Liver (tissue), 9 donors: Measurements from ENCODE around the gene RNLS. TPM values are rescaled to one million over a fixed set of nuclear protein-coding genes. Genes with fewer than 3 reads are reported as not detected.

Experiments used
- DNase-seq: peaks from one replicate; pipeline ENCODE4 v3.0.0-alpha.2; 2017; ENCODE audit warnings: low spot score
- H3K27ac ChIP-seq, 2 donors: one replicate each; pipeline ENCODE4 v1.7.0; 2013; ENCODE audit warnings: inconsistent platforms in 2 of 2, low read length in 2 of 2, control low read depth in 1 of 2, low read depth in 1 of 2, mild to moderate bottlenecking in 1 of 2
- H3K27me3 ChIP-seq, 4 donors: one replicate each; pipeline versions ENCODE4 v1.6.1 to v1.7.0; 2013; ENCODE audit warnings: low read length in 3 of 4, inconsistent platforms in 1 of 4, mild to moderate bottlenecking in 1 of 4, moderate library complexity in 1 of 4; ENCODE audit not compliant: control insufficient read depth in 4 of 4, insufficient read depth in 4 of 4
- H3K36me3 ChIP-seq, 4 donors: one replicate each; pipeline versions ENCODE4 v1.6.1 to v1.7.0; 2013; ENCODE audit warnings: low read length in 3 of 4, mild to moderate bottlenecking in 3 of 4, low read depth in 1 of 4, moderate library complexity in 1 of 4; ENCODE audit not compliant: control insufficient read depth in 4 of 4, insufficient read depth in 3 of 4
- H3K4me1 ChIP-seq, 4 donors: one replicate each; pipeline versions ENCODE4 v1.6.1 to v1.7.0; 2013; ENCODE audit warnings: low read length in 3 of 4, mild to moderate bottlenecking in 3 of 4, moderate library complexity in 1 of 4; ENCODE audit not compliant: control insufficient read depth in 4 of 4, insufficient read depth in 4 of 4
- H3K4me3 ChIP-seq, 3 donors: one replicate each; pipeline versions ENCODE4 v1.6.1 to v1.7.0; 2013; ENCODE audit warnings: low read length in 3 of 3, control low read depth in 1 of 3, low read depth in 1 of 3, mild to moderate bottlenecking in 1 of 3
- H3K9ac ChIP-seq, 2 donors: one replicate each; pipeline ENCODE4 v1.7.0; 2013; ENCODE audit warnings: low read length in 2 of 2, mild to moderate bottlenecking in 2 of 2, moderate library complexity in 2 of 2, control low read depth in 1 of 2, low read depth in 1 of 2
- H3K9me3 ChIP-seq, 4 donors: one replicate each; pipeline versions ENCODE4 v1.6.1 to v1.7.0; 2013; ENCODE audit warnings: low read length in 3 of 4; ENCODE audit not compliant: control insufficient read depth in 4 of 4
- EGR1 ChIP-seq, 2 donors: IDR thresholded peaks; 2 replicates each; pipeline ENCODE4 v1.6.1; 2016 to 2018; ENCODE audit warnings: antibody characterized with exemption in 2 of 2, low read depth in 2 of 2
- FOXA1 ChIP-seq: IDR thresholded peaks from 2 replicates; pipeline ENCODE4 v1.6.1; 2016; ENCODE audit warnings: antibody characterized with exemption
- FOXA2 ChIP-seq: IDR thresholded peaks from 2 replicates; pipeline ENCODE4 v1.6.1; 2016; ENCODE audit warnings: antibody characterized with exemption
- GABPA ChIP-seq, 2 donors: IDR thresholded peaks in 1 of 2; conservative IDR thresholded peaks in 1 of 2; 2 replicates each; pipeline ENCODE4 v1.6.1; 2016; ENCODE audit warnings: antibody characterized with exemption in 2 of 2, mild to moderate bottlenecking in 1 of 2, moderate library complexity in 1 of 2
- HNF4A ChIP-seq, 2 donors: conservative IDR thresholded peaks; 2 replicates each; pipeline ENCODE4 v1.6.1; 2016; ENCODE audit warnings: antibody characterized with exemption in 2 of 2, mild to moderate bottlenecking in 2 of 2
- HNF4G ChIP-seq: IDR thresholded peaks from 2 replicates; pipeline ENCODE4 v1.6.1; 2016; ENCODE audit warnings: antibody characterized with exemption
- JUND ChIP-seq, 2 donors: IDR thresholded peaks; 2 replicates each; pipeline ENCODE4 v1.6.1; 2016; ENCODE audit warnings: antibody characterized with exemption in 2 of 2
- NR2F2 ChIP-seq: IDR thresholded peaks from 2 replicates; pipeline ENCODE4 v1.6.1; 2016; ENCODE audit warnings: antibody characterized with exemption
- RAD21 ChIP-seq, 2 donors: IDR thresholded peaks; 2 replicates each; pipeline ENCODE4 v1.6.1; 2016; ENCODE audit warnings: antibody characterized with exemption in 2 of 2, mild to moderate bottlenecking in 2 of 2
- RXRA ChIP-seq, 2 donors: IDR thresholded peaks; 2 replicates each; pipeline ENCODE4 v1.6.1; 2017 to 2018; ENCODE audit warnings: antibody characterized with exemption in 2 of 2, mild to moderate bottlenecking in 1 of 2
- SP1 ChIP-seq: IDR thresholded peaks from 2 replicates; pipeline ENCODE4 v1.6.1; 2018; ENCODE audit warnings: antibody characterized with exemption, mild to moderate bottlenecking
- TAF1 ChIP-seq: conservative IDR thresholded peaks from 2 replicates; pipeline ENCODE4 v1.6.1; 2016; ENCODE audit warnings: antibody characterized with exemption, mild to moderate bottlenecking
- YY1 ChIP-seq: IDR thresholded peaks from 2 replicates; pipeline ENCODE4 v1.6.1; 2016; ENCODE audit warnings: antibody characterized with exemption, mild to moderate bottlenecking
- WGBS: extraction: QIAGEN DNeasy Blood & Tissue Kit; methylation state at CpG from one replicate; pipeline ENCODE4 v1.1.7; 2013; 5-methylcytosine and 5-hydroxymethylcytosine counted together
- polyA plus RNA-seq, 2 donors: library from polyadenylated mRNA; stranded (reverse) in 1 of 2; unstranded in 1 of 2; fragments of 200-250 nt in 1 of 2; fragments of >200 nt in 1 of 2; fragmentation: Nextera tagmentation in 1 of 2; extraction: Ambion mirVana in 1 of 2; gene quantifications; one replicate each; pipeline versions ENCODE4 v1.2.1 to v1.2.3, GENCODE V29; 2013 to 2015
- total RNA-seq, 2 donors: library from RNA; depleted of rRNA; stranded (reverse); fragments of >200 nt; gene quantifications; one replicate each; pipeline ENCODE4 v1.2.3, GENCODE V29; 2014
- TF ChIP-seq, protein P1 (sequence below): IDR thresholded peaks from 2 replicates; pipeline ENCODE4 v1.6.1; 2016; ENCODE audit warnings: antibody characterized with exemption
- TF ChIP-seq, protein P2 (sequence below): IDR thresholded peaks from 2 replicates; pipeline ENCODE4 v1.6.1; 2016; ENCODE audit warnings: antibody characterized with exemption
- TF ChIP-seq, protein P3 (sequence below): fragments of 150-350 bp; IDR thresholded peaks from 2 replicates; pipeline ENCODE4 v1.5.1; 2017; ENCODE audit warnings: improper control_type of control experiment, low read depth, low read length; ENCODE audit not compliant: missing input control
- TF ChIP-seq, protein P4 (sequence below): IDR thresholded peaks from 2 replicates; pipeline ENCODE4 v1.6.1; 2016; ENCODE audit warnings: antibody characterized with exemption, mild to moderate bottlenecking
- TF ChIP-seq, protein P5 (sequence below): IDR thresholded peaks from 2 replicates; pipeline ENCODE4 v1.6.1; 2016; ENCODE audit warnings: antibody characterized with exemption
- donor health status: healthy.
- donor health status: healthy.
- donor health status: healthy.
- donor health status: healthy.
- donor health status: healthy.

Gene RNLS
- total and polyA plus RNA-seq, 4 donors = 4.1 to 12.4 (median 7.5) TPM

DNA sequence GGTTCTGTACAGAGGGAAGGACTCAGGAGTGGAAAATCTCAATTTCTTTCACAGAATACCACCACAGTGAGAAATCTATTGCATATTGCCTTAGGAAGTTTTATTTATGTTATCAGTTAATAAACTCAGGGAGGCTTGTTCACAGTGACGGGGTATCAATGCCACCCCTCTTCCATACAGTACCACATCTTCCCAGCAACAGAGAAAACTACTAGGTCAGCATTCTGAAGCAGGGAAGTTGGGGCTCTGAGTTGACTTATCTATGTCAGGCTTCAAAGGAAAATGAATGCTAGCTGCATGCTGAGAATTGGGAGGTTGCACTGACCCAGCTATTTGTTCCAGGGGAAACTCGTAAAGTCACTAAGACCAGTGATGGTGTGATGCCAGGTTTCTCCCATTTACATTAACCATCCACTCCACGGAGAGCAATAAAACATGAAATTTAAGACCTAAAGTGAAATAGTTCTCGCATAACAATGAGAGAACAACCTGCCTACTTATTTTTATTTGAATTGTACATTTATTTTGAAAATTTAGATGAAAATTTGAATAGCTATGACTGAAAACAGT lies 266.7 kb downstream of the RNLS start:
- H3K36me3 ChIP-seq = no peaks in the 10 kb centered on the region
- peaks cover 1 to 17% (median 8%) of the 10 kb centered on the region in 4 donors for H3K9me3 ChIP-seq
- H3K4me3 ChIP-seq = no peak overlapping the region
- no peak overlapping the region for H3K9ac ChIP-seq
- no peak overlapping the region for H3K27ac ChIP-seq
- WGBS = 94% methylated on average over 4 of the region's 4 CpGs
- no peak for DNase-seq
- no peaks in the 10 kb centered on the region for H3K27me3 ChIP-seq
- TF ChIP-seq JUND (IDR thresholded peaks at IDR 0.05) = no peak
- TF ChIP-seq TAF1 = no peak
- TF ChIP-seq, protein P1, sequence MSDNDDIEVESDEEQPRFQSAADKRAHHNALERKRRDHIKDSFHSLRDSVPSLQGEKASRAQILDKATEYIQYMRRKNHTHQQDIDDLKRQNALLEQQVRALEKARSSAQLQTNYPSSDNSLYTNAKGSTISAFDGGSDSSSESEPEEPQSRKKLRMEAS = no peak
- no peak for TF ChIP-seq GABPA (IDR thresholded peaks at IDR 0.05 in 1 of 2, conservative IDR thresholded peaks at IDR 0.05 in 1 of 2)
- TF ChIP-seq, protein P2, sequence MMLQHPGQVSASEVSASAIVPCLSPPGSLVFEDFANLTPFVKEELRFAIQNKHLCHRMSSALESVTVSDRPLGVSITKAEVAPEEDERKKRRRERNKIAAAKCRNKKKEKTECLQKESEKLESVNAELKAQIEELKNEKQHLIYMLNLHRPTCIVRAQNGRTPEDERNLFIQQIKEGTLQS = no peak
- TF ChIP-seq EGR1 (IDR thresholded peaks at IDR 0.05; ENCODE audit: low read depth in 2 of 2) = no peak
- TF ChIP-seq, protein P3, sequence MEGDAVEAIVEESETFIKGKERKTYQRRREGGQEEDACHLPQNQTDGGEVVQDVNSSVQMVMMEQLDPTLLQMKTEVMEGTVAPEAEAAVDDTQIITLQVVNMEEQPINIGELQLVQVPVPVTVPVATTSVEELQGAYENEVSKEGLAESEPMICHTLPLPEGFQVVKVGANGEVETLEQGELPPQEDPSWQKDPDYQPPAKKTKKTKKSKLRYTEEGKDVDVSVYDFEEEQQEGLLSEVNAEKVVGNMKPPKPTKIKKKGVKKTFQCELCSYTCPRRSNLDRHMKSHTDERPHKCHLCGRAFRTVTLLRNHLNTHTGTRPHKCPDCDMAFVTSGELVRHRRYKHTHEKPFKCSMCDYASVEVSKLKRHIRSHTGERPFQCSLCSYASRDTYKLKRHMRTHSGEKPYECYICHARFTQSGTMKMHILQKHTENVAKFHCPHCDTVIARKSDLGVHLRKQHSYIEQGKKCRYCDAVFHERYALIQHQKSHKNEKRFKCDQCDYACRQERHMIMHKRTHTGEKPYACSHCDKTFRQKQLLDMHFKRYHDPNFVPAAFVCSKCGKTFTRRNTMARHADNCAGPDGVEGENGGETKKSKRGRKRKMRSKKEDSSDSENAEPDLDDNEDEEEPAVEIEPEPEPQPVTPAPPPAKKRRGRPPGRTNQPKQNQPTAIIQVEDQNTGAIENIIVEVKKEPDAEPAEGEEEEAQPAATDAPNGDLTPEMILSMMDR = no peak
- no peak for TF ChIP-seq FOXA2
- no peak for TF ChIP-seq YY1
- TF ChIP-seq HNF4A (conservative IDR thresholded peaks at IDR 0.05) = no peak
- no peak for TF ChIP-seq SP1
- TF ChIP-seq HNF4G = no peak
- no peak for TF ChIP-seq NR2F2
- TF ChIP-seq, protein P4, sequence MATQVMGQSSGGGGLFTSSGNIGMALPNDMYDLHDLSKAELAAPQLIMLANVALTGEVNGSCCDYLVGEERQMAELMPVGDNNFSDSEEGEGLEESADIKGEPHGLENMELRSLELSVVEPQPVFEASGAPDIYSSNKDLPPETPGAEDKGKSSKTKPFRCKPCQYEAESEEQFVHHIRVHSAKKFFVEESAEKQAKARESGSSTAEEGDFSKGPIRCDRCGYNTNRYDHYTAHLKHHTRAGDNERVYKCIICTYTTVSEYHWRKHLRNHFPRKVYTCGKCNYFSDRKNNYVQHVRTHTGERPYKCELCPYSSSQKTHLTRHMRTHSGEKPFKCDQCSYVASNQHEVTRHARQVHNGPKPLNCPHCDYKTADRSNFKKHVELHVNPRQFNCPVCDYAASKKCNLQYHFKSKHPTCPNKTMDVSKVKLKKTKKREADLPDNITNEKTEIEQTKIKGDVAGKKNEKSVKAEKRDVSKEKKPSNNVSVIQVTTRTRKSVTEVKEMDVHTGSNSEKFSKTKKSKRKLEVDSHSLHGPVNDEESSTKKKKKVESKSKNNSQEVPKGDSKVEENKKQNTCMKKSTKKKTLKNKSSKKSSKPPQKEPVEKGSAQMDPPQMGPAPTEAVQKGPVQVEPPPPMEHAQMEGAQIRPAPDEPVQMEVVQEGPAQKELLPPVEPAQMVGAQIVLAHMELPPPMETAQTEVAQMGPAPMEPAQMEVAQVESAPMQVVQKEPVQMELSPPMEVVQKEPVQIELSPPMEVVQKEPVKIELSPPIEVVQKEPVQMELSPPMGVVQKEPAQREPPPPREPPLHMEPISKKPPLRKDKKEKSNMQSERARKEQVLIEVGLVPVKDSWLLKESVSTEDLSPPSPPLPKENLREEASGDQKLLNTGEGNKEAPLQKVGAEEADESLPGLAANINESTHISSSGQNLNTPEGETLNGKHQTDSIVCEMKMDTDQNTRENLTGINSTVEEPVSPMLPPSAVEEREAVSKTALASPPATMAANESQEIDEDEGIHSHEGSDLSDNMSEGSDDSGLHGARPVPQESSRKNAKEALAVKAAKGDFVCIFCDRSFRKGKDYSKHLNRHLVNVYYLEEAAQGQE = no peak
- TF ChIP-seq FOXA1 = no peak
- TF ChIP-seq, protein P5, sequence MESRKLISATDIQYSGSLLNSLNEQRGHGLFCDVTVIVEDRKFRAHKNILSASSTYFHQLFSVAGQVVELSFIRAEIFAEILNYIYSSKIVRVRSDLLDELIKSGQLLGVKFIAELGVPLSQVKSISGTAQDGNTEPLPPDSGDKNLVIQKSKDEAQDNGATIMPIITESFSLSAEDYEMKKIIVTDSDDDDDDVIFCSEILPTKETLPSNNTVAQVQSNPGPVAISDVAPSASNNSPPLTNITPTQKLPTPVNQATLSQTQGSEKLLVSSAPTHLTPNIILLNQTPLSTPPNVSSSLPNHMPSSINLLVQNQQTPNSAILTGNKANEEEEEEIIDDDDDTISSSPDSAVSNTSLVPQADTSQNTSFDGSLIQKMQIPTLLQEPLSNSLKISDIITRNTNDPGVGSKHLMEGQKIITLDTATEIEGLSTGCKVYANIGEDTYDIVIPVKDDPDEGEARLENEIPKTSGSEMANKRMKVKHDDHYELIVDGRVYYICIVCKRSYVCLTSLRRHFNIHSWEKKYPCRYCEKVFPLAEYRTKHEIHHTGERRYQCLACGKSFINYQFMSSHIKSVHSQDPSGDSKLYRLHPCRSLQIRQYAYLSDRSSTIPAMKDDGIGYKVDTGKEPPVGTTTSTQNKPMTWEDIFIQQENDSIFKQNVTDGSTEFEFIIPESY = no peak
- TF ChIP-seq RXRA (IDR thresholded peaks at IDR 0.05) = no peak
- no peak for TF ChIP-seq RAD21 (IDR thresholded peaks at IDR 0.05)
- H3K4me1 ChIP-seq = no peaks in the 10 kb centered on the region
